ACC112 (cell line): ENCODE data around the gene TMEM40.

Experiments used
- H2AFZ ChIP-seq: fragments of 200-600 bp; sonication (generic); one replicate; pipeline ENCODE4 v1.6.0; 2017; ENCODE audit warnings: antibody characterized with exemption, low read length; ENCODE audit not compliant: unreplicated experiment
- H3K27ac ChIP-seq: fragments of 200-600 bp; sonication (generic); 2 replicates; pipeline ENCODE4 v1.5.1; 2014; ENCODE audit warnings: low read depth, mild to moderate bottlenecking, antibody characterized with exemption, low read length, moderate library complexity
- H3K27me3 ChIP-seq: fragments of 200-600 bp; sonication (generic); 2 replicates; pipeline ENCODE4 v1.6.1; 2014; ENCODE audit warnings: mild to moderate bottlenecking, antibody characterized with exemption, low read length, moderate library complexity, mixed read lengths; ENCODE audit not compliant: insufficient read depth
- H3K36me3 ChIP-seq: fragments of 200-600 bp; sonication (generic); 2 replicates; pipeline ENCODE4 v1.6.1; 2016; ENCODE audit warnings: mild to moderate bottlenecking, antibody characterized with exemption, low read length, moderate library complexity, mixed read lengths; ENCODE audit not compliant: insufficient read depth
- H3K4me1 ChIP-seq: fragments of 200-600 bp; sonication (generic); one replicate; pipeline ENCODE4 v1.6.1; 2016; ENCODE audit warnings: low read length, mixed read lengths; ENCODE audit not compliant: insufficient read depth, unreplicated experiment, control insufficient read depth
- H3K4me3 ChIP-seq: fragments of 200-600 bp; sonication (generic); 2 replicates; pipeline ENCODE4 v1.5.1; 2014; ENCODE audit warnings: mild to moderate bottlenecking, low read depth, low read length
- H3K79me2 ChIP-seq: fragments of 200-600 bp; sonication (generic); one replicate; pipeline ENCODE4 v1.6.0; 2016; ENCODE audit warnings: low read length; ENCODE audit not compliant: control insufficient read depth, unreplicated experiment, insufficient read depth

The TMEM40 gene

DNA sequence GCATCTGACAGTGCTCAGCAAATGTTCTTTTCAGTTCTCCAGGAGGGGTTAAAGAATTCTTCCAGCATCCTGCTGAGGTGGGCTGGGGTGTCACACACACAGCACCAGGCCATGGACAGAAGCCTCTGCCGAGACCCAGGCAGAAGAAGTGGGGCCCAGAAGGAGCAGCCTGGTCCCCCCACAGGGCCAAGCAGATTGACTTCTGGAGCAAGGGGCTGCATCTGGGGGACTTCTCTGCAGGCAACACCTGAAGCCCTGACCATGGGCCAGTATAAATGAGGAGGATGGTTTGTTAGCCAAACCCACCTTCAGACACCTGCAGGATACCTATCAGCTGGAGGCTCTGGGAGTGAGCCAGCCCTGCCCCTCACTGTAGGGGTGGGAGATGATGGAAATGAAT is 16.2 kb upstream of the TMEM40 start:
- no peak overlapping the region for H3K27ac ChIP-seq
- H3K4me3 ChIP-seq = no peak overlapping the region
- H2AFZ ChIP-seq = no peak overlapping the region
- H3K4me1 ChIP-seq = no peaks in the 10 kb centered on the region
- H3K79me2 ChIP-seq = no peaks in the 10 kb centered on the region
- H3K36me3 ChIP-seq = no peaks in the 10 kb centered on the region
- peaks cover 22% of the 10 kb centered on the region for H3K27me3 ChIP-seq

DNA sequence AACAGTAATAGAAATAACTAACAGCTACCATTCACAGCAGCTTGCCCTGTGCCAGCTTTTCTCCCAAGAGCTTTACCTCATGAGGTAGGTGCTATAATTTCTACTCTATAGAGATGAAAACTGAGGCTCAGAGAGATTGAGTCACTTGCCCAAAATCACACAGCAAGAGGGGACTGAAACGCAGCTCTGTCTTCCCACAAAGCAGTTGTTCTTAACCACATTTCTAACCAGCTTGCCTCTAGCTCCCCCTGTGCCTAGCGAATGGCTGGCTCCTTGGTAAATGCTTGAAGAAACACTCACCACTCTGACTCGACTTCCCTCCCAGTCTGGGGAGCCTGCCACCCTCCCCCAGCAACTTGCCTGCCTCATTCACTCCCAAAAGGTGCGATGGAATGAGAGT is 15.6 kb upstream of the TMEM40 start:
- Histone ChIP-seq H2AFZ (no peak overlapping the region), H3K4me3 (no peak overlapping the region), H3K36me3 (no peaks in the 10 kb centered on the region), H3K27ac (no peak overlapping the region), H3K27me3 (peaks cover 22% of the 10 kb centered on the region), H3K79me2 (no peaks in the 10 kb centered on the region), H3K4me1 (no peaks in the 10 kb centered on the region)

DNA sequence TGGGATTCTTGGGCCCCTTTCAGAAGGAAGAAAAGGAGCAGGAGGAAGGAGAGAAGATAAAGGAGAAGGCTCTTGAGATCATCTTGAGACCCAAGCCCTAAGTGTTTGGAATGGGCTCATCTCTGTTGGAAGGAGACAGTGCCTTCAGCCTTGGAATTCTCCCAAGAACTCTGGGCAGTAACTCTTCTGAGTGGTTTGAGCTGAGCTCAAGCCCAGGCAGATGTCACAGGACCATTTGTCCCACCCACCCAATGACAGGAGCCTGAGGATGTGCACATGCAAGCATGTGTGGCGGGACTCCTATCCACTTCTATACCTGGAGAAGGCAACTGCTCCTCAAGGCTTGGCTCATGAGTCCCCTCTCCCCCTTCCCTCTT is 14.6 kb upstream of the TMEM40 start:
- Histone ChIP-seq H3K4me3 (no peak overlapping the region), H3K4me1 (no peaks in the 10 kb centered on the region), H3K27ac (no peak overlapping the region), H3K36me3 (no peaks in the 10 kb centered on the region), H3K79me2 (no peaks in the 10 kb centered on the region), H3K27me3 (peaks cover 22% of the 10 kb centered on the region), H2AFZ (no peak overlapping the region)

GRCh38 chr3:12773030-12773709 is 14.1 kb upstream of the TMEM40 start:
- no peaks in the 10 kb centered on the region for H3K36me3 ChIP-seq
- H3K4me3 ChIP-seq = no peak overlapping the region
- peaks cover 22% of the 10 kb centered on the region for H3K27me3 ChIP-seq
- no peak overlapping the region for H2AFZ ChIP-seq
- H3K4me1 ChIP-seq = no peaks in the 10 kb centered on the region
- H3K79me2 ChIP-seq = no peaks in the 10 kb centered on the region
- no peak overlapping the region for H3K27ac ChIP-seq

- no peaks in the 10 kb centered on the region for H3K36me3 ChIP-seq
- H3K4me1 ChIP-seq = no peaks in the 10 kb centered on the region
- peaks cover 22% of the 10 kb centered on the region for H3K27me3 ChIP-seq
- no peaks in the 10 kb centered on the region for H3K79me2 ChIP-seq
- H3K4me3 ChIP-seq = no peak overlapping the region
- H2AFZ ChIP-seq = no peak overlapping the region
- no peak overlapping the region for H3K27ac ChIP-seq
Measured at GRCh38 chr3:12772462-12772861, 13.4 kb upstream of the TMEM40 start.

- no peak overlapping the region for H3K27ac ChIP-seq
- peaks cover 22% of the 10 kb centered on the region for H3K27me3 ChIP-seq
- no peak overlapping the region for H2AFZ ChIP-seq
- H3K4me1 ChIP-seq = no peaks in the 10 kb centered on the region
- no peak overlapping the region for H3K4me3 ChIP-seq
- no peaks in the 10 kb centered on the region for H3K79me2 ChIP-seq
- no peaks in the 10 kb centered on the region for H3K36me3 ChIP-seq
Measured at GRCh38 chr3:12771236-12771635, 12.2 kb upstream of the TMEM40 start.

DNA sequence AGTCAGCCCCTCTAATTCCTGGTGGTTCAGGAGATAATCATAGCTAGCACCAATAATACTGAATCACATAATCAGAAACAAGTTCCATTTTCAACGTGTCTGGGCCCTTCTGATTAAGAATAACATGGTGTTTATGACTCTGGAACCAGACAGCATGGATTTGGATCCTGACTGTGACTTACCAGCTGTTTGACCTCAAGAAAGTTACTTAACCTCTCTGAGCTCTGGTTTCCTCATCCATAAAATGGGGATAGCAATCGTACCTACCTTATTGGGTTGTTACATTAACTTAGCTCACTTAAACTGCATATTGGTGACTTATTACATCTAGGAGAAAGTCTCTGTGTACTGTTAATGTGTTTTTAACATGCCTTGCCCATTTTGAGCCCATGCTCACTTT is 10.7 kb upstream of the TMEM40 start:
- Histone ChIP-seq H3K27me3 (peaks cover 10% of the 10 kb centered on the region), H3K4me1 (no peaks in the 10 kb centered on the region), H3K36me3 (no peaks in the 10 kb centered on the region), H3K27ac (no peak overlapping the region), H3K4me3 (no peak overlapping the region), H2AFZ (no peak overlapping the region), H3K79me2 (no peaks in the 10 kb centered on the region)

- Histone ChIP-seq H3K4me1 (no peaks in the 10 kb centered on the region), H3K36me3 (no peaks in the 10 kb centered on the region), H3K27me3 (peaks cover under 1% of the 10 kb centered on the region; the same call in 1 of the 2 replicates), H2AFZ (no peak overlapping the region), H3K4me3 (no peak overlapping the region), H3K79me2 (no peaks in the 10 kb centered on the region), H3K27ac (no peak overlapping the region)
Measured at GRCh38 chr3:12768579-12769527, 9.8 kb upstream of the TMEM40 start.

DNA sequence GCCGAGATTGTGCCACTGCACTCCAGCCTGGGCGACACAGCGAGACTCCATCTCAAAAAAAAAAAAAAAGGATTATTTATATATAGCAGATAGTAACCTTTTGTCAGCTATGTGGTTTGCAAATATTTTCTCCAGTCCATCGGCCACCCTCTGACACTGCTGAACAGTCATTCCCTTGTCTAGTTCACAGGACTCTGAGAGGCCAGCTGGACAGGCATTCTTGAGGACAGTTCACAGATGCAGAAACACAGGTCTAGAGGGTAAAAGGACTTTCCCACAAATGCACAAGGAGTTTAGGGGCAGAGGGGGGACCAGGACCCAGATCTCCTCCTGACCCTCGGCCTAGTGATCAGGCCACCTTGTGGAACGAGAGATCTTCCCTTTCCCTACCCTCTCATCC is 7.5 kb upstream of the TMEM40 start:
- peaks cover 4% of the 10 kb centered on the region for H3K4me1 ChIP-seq
- H3K27me3 ChIP-seq = no peaks in the 10 kb centered on the region
- H3K27ac ChIP-seq = no peak overlapping the region
- no peaks in the 10 kb centered on the region for H3K79me2 ChIP-seq
- H2AFZ ChIP-seq = no peak overlapping the region
- no peak overlapping the region for H3K4me3 ChIP-seq
- no peaks in the 10 kb centered on the region for H3K36me3 ChIP-seq

DNA sequence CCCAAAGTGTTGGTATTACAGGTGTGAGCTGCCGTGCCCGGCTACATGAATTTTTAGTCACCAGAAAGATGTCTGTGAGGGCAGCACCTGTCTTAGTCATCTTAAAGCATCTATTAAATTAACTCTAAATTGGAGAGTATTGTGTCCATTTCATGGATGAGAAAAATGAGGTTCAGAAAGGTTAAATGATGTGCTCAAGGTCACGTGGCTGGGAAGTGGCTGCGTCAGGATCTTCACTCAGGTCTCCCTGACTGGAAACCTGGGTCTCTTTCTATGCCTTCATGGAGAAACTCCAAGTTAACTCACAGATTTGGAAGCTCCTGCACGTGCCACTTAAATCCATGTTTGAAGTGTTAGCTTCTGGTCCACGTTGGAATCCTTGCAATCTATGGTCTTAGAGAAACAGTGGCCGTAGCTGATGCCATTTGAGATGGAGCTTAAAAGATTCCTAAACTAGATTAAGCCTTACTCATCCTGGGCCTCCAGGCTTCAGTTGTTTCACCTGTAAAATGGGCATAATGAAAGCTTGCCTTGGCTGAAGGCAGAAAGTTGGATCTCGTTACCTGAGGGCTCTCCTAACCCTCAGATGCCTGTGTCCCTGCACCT is 5.2 kb upstream of the TMEM40 start:
- no peaks in the 10 kb centered on the region for H3K36me3 ChIP-seq
- no peak overlapping the region for H3K4me3 ChIP-seq
- H3K79me2 ChIP-seq = no peaks in the 10 kb centered on the region
- no peak overlapping the region for H2AFZ ChIP-seq
- H3K4me1 ChIP-seq = peaks cover 7% of the 10 kb centered on the region
- H3K27ac ChIP-seq = no peak overlapping the region
- H3K27me3 ChIP-seq = no peaks in the 10 kb centered on the region
